Tongue (tissue), 2 donors: ENCODE data around the gene N4BP2L1. TPM values are rescaled to one million over a fixed set of nuclear protein-coding genes. Genes with fewer than 3 reads are reported as not detected.

Experiments
- DNase-seq: peaks from one replicate; pipeline ENCODE4 v3.0.0-alpha.2; 2015
- total RNA-seq: library from RNA; depleted of rRNA; stranded (reverse); fragments of >200 nt; gene quantifications from one replicate; pipeline ENCODE4 v1.2.3, GENCODE V29; 2014

N4BP2L1 gene
- total RNA-seq, 1 donor from 2014 or later = 13.5 TPM

DNA sequence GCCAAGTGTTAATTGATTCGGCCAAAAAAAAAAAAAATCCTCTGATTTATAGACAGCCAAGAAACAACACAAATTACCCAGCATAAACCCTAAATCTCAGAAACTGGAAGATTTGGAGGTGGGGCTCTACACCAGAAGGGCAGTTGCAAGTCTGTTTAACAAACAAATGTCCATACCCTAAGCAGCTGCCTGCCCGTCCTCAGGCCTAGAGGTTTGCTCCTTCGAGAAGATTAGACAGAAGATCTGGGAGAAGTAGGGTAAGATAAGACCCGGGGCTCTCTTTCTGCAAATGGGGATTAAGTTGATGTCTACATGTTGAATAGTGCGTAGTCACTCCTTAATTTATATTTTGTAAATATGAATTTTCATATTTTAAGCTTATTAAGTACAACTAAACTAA lies 3.4 kb upstream of the N4BP2L1 start:
- DNase-seq = no peak

DNA sequence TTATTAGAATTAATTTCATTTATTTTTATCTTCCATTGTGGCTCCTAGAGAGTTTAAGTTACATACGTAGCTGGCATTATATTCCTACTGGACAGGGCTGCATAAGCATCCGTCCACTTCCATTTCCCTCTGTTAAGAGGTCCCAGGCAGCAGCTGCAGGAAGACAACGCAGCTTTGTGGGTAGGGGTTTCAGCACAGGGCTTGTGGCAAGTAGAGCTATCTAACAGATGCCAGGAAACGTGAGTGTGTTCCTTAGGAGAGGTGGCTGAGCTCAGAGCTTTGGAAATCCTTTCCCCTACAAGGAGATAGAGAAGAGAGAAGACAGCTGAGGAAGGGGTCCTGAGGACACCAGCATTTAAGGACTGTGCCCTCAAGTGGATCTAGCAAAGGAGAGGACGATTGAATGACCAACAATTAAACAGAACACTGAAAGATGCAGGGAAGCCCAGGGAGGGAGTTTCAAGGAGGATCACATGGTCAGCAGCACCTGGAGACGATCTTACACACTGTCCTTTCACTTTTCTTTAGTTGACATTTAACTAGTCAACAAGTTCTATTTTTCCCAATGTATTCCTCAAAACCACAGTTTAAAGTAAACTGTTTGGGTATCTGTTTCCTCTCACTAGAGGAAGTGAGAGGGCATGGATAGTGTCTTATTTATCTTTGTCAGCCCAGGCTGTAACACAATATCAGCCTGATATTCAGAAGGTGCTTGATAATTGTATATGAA lies 2.3 kb upstream of the N4BP2L1 start:
- peak; percentile 58 for DNase-seq

DNA sequence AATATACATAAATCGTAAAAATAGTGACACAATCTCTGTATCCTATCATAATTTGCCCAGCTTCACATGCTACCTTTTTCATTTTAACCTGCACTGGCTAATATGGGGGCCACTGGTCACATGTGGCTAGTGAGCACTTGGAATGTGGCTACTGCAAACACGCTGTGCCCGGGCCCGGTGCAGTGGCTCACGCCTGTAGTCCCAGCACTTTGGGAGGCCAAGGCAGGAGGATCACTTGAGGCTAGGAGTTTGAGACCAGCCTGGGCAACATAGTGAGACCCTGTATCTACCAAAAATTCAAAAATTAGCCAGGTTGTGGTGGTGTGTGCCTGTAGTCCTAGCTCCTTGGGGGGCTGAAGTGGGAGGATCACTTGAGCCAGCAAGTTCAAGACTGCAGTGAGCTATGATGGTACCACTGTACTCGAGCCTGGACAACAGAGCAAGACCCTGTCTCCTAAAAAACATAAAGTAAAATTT lies 1.5 kb upstream of the N4BP2L1 start:
- DNase-seq = no peak

DNA sequence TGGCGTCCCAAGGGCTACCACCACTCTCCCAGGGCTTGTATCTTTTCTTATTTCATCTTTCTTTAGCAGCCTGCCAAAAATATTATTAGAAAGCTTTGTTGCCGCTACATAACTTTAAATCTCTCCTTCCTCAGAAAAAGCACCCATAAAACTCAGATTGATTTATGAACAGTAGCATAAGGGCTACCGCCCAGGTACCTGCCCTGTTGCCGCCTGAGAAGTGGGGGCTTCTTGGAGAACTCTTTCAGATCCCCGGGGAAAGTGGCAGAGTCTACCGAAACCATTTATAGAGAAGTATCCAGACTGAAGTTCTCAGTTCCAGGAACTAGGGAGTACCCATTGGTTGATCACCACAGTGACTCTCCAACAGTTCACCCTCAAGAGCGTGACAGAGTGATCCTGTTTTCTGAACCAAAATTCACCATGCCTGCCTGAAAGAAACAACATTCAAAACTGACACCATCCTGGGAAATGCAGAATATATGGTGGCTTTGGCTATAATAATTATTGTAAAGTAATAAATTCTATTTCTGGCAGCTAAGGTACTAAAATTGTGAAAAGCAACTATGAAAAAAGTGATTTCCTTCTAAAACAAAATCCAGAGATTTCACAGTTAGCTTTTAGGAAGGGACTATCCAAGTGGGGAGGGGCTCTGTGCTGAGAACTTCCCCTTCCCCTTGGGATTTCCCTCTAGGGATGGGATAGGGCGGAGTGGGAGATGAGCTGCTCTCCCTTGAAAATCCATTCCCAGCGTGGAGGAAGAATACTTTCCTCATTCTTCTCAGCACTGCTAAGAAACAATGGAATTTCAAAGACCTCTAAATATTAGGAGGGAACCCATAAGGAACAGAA lies 877 bp upstream of the N4BP2L1 start:
- DNase-seq = no peak

DNA sequence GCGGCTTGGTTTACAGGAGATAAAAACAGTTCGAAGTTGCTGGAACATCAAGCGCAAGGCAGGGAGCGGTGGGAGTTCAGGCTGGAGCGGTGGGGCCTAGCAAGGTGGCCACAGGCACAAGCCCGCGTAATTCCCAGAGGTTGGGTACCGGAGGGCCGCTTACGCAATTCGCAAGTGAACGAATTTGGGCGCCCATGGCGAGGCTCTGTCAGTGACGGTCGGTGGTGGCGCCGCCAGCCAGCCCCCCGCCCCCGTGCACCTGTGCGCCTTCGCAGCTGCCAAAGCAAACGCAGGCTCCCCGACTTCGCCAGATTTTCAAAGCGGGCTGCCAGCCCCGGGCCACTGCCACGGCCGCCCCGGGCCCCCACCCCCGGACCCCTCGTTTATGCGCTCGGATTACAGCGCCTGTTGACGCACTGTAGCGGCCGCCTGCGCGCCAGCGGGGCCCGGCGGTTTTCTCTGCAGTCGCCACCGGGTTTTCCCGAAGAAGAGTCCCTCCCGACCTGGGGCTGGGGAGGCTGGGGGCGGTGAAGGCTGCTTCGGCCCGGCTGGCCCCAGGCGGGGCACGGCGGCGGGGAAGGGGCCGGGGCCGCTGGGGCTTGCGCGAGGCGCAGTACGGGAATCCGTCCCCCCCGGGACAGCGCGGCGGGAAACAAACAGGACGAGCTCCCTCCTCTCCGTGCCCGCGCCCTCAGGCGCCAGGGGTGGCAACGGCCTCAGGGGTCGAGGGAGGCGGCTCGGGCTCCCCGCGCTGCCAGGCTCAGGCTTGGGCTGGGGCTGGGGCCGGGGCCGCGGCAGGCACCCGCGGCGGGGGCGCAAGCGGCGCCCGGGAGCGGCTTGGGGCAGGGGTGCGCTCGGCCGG lies 709 bp downstream of the N4BP2L1 start:
- DNase-seq = peak; percentile 58

DNA sequence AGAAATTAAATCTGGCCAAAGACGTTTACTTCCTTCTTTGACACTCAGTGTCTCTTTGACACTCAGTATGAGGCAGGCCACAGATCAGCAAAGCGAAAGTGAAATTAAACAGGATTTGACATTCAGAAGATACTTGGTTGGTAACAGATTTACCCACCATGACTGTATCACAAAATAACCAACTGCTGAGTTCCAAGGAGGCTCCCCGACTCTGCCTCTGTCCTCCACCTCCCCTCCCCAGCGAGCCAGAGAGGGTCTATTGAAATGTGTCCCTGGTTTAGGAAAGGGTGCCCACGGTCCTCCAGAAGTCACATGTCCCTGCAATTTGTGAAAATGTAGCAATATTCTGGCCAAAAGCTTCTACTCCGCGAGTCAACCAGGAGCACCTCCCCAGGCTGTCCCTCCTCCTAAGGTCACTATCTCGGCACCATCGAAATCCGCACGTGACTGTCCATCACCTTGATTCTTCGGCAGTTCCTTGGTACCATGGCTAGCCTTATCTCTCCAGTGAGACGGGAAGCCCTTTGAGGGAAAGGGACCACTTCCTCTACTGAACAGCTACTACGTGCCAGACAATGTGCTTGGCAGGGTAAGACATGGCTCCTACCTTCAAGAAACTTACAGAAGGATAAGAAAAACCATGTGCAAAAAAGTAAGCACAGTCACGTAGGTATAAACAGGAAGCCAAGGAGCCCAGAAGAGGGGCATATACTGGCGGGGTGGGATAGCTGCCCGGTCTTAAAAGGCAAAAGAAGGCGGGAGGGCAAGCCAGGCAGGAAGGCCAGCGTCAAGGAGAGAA lies 1.5 kb downstream of the N4BP2L1 start:
- DNase-seq = no peak

DNA sequence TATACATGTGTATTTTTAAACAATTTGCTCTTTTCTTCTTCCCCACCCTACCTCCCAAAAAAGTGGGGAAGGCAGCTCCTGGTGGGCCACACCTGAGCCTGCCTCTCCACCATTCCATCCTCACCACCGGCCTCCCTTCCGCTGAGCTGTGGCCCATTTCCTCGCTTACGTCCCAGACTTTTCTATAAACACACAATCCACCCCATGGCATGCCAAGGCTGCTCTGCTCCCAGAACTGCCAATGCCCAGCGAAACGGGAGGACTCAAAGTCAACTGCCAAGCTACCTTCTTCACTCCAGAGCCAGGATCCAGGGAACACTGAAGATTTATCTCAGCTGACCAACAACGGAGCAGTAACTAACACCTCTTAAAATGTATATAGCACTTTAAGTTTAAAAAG lies 2.8 kb downstream of the N4BP2L1 start:
- no peak for DNase-seq

DNA sequence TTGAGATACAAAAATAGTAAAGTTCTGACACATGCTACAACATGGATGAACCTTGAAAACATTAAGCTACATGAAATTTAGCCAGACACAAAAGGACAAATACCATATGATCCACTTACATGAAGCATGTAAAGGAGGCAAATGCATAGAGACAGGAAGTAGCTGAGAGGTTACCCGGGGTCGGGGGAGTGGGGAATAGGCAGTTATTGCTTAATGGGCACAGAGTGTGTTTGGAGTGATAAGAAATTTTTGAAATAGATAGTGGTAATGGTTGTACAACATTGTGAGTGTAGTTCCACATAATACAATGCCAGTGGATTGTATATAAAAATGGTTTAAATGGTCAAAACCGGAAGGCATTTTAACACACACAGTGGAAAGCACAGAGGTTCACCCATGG lies 4.3 kb downstream of the N4BP2L1 start:
- no peak for DNase-seq

DNA sequence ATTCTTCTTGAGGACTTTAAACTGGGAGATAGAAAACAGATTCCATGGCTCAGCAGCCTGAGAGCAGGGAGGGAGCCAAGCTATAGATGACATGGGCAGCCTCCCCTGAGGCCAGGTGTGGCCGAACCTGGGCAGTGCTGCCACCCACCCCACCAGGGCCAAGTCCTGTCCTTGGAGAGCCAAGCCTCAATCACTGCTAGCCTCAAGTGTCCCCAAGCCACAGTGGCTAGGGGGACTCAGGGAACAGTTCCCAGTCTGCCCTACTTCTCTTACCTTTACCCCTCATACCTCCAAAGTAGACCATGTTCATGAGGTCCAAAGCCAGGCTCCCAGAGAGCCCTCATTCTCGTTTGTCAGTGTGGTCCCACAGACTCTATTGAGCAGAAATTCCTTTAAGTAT lies 8.1 kb downstream of the N4BP2L1 start:
- DNase-seq = no peak

DNA sequence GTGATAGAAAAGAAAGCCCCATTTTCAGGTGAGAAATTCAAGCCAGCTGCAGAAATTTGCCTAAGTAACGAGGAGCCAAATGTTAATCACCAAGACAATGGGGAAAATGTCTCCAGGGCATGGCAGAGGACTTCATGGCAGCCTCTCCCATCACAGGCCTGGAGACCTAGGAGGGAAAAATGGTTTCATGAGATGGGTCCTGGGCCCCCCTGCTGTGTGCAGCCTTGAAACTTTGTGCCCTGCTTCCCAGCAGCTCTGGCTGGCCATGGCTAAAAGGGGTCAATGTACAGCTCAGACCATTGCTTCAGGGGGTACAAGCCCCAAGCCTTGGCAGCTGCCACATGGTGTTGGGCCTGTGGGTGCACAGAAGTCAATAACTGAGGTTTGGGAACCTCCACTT lies 9.9 kb downstream of the N4BP2L1 start:
- no peak for DNase-seq

DNA sequence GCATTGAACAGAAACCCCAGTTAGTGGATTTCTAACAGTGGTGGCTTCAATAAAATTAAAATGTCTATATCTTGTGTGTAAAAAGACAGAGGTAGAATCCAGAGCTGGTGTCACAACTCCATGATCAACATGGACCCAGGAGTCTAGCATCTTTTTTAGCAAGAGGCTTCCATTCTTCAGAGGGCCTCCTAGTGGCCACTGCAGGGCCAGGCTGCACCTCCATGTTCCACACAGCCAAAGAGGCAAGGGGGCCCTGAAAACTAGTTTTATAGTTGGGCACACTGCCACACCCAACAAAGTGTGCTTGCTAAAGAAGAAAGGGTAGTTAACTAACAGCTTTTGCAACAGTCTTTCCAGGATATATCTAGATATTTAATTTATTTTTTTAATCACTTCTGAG lies 12.9 kb downstream of the N4BP2L1 start:
- no peak for DNase-seq

DNA sequence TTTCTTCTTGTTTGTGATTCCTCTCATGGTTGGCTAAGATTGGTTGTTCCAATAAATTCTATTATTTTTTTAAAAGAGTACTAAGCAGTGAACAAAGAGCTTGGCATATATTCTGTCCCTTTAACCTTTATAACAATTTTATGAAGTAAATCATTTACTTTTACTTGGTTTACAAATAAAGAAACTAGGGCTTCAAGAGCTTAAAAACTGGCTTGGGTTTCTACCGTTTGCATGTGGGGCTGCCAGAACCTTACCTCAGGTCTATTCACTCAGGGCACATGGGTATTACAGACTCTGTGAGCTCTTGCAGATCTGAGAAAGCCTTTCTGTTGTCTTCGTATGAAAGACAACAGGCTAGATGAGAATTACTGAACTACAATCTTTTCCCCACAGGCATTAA lies 13.3 kb downstream of the N4BP2L1 start:
- no peak for DNase-seq

DNA sequence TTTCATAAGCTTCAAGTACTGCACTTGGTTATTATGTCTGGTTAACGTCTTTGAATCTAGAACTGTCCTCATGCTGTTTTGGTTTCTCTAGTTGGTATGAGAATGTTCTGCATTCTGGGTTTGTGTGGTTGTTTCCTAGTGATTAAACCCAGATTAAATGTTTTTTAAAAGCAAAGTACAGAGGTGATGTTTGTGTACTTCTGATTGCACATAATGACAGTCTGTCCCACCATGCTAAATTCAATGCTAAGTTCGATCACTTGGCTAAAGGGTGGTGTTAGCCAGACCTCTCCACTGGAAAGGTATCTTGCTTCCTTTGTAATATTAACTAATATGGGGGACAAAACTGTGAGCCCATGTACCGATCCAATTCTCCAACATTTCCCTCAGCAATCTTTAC lies 14.6 kb downstream of the N4BP2L1 start:
- DNase-seq = no peak

DNA sequence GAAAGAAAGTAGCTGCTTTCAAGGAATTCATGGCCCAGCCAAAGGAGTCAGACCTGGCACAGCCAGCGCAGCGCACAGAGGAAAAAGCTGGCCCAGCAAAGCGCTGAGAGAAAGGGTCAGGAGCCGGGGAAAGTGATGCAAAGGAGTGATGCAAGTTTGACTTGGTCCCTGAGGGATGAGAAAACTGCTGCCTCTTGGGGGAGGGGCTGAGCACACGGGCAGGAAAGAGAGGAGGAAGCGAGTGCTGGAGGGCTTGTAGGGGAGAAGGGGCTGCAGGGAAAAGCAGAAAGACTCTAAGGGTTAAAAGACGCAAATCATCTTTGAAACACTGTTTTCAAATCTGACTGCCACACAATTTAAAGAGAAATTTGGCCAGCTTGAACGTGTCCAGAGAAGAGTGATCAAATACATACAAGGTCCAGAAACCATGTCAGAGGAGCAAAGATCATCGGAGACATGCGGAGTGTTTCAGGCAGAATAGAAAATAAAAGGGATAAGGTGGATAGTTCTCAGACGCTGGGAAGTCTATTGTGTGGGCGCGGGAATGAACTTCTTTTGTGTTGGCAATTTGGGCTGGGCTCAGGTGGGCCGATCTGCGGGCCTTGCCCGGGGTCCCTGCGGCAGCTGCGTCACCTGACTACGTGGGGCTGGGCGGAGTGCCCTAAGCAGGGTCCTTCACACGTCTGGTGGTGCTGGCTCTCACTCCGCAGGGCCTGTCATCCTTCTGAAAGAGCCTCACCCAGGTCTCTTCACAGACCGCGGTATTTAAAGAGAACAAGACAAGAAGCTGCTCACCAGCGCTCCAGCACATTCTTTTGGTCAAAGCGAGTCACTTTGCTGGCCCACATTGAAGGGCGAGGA lies 18.1 kb downstream of the N4BP2L1 start:
- peak; percentile 41 for DNase-seq

DNA sequence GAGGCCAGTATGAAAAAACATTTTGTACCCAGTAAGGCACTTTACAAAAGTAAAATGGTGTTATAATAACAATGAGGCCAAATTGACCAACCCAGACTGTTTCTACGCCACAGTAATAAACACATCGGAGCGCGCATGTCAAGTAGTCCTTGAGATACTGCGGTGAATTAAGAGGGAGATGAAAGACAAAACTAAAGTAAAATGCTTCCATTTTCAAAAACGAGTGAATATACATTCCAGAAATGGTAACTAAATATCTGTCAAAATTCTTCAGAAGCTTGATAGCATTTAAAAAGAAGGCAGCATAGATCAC lies 19.0 kb downstream of the N4BP2L1 start:
- DNase-seq = no peak

DNA sequence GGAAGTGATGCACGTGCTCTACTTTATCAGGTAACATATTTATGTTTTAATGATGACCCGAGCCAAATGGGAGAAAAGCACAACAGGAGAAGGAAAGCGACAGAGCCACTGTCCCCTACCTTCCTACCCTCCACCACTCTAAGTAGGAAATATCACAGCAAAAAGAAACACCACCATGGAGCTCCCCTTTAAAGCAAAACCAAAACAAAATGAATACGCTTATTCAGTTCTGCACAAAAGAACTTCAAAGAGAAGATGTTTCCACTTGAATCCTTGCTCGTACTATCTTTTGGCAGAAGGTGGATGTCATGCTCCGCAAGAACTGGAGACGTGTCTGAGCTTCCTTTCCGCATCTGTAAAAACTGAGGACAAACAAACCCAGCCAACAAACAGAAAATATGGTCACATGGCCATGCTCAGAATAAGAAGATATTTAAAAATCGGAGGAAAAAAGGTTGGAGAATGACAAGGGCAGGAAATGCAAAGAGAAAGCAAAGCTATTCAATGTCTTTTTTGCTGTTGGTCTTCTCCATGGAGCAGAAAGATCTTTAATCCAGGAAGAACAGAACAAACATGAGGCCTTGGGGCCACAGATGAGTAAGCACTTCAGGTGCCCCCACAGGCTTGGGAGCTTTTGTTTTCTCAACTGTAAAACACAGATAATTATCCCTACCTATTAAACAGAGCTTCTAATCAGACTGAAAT lies 19.5 kb downstream of the N4BP2L1 start:
- no peak for DNase-seq

DNA sequence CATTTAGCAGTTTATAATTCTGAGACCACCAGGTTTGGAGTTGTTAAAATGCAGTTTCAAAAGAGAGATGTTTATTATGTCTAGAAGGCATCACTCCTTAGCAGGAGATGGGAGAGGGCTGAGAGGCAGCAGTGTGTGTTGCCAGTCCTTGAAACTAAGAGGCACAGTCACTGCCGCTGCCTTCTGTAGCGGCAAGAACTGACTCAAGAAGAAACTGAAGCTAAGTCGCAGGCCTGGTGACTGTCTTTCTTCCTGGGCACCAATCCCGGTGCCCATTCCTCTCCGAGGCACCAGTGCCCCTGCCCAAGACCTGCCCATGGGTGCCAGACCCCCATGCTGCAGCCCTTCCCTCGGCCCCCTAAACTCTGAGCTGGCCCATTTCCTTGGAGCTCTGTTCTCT lies 20.1 kb downstream of the N4BP2L1 start:
- DNase-seq = no peak

DNA sequence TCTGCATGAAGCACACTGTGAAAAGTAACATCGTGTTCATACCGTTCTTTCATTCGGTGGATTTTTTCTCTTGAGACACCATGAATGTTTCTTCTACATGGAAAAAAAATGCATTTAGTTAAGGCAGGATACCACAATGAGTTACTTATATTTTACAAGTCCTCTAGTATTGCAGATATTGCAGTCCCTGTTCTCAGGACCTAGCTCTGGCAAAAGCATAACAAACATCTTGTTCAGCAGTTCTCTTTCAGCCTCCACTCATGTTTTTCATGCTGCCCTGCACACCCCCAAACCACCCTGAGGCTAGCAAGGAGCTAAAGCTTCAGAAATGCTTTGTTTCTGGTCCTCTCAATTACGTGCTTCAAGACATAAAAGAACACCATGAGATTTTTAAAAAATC lies 24.8 kb downstream of the N4BP2L1 start:
- DNase-seq = no peak

DNA sequence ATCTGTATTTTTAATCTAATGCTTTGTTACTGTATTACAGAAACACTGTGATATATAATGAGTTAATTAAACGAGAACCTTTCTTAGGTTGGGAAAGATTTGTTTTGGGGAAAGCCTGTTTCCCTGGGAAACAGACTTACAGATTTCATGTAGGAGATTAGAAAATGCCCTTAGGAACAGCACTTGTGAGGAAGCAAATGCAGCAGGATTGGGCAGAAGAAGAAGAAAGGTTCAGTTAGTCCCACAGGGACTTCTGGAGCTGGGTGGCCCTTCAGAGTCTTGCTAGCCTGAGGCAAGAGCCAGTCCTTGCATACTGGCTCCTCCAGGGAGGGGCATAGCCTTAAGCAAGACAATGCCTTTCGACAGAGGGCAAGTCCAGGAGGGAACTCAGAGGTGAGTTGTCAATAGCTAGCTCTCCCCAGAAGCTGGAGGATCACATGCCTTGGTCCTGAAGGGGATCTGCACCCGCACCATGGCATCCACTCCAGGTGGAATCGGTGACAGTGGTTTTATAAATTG lies 36.8 kb downstream of the N4BP2L1 start:
- no peak for DNase-seq

DNA sequence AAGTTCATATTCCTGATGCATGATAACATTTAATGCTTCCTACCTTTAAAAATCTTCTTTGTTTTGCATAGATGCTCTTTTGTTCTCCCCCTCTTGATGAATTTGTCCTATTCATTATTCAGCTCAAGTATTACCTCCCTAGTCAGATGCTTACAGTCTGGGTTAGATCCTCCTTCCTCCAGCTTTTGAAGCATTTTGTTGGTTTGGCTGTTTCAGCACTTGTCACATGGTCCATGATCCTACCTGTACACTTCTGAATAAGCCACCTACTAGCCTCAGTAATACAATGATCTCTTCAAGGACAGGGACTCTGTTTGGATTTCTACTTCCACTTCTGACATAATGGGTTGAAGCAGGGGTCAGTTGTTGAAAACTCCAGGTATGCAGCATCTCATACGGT lies 37.4 kb downstream of the N4BP2L1 start:
- no peak for DNase-seq
